ENCODE results near the gene ZNF732.
"Not testable (repeated sequence)": the region's sequence is repeated elsewhere in the genome, so short reads cannot be mapped to it uniquely, and the experiment has no call there.

Gene ZNF732

DNA sequence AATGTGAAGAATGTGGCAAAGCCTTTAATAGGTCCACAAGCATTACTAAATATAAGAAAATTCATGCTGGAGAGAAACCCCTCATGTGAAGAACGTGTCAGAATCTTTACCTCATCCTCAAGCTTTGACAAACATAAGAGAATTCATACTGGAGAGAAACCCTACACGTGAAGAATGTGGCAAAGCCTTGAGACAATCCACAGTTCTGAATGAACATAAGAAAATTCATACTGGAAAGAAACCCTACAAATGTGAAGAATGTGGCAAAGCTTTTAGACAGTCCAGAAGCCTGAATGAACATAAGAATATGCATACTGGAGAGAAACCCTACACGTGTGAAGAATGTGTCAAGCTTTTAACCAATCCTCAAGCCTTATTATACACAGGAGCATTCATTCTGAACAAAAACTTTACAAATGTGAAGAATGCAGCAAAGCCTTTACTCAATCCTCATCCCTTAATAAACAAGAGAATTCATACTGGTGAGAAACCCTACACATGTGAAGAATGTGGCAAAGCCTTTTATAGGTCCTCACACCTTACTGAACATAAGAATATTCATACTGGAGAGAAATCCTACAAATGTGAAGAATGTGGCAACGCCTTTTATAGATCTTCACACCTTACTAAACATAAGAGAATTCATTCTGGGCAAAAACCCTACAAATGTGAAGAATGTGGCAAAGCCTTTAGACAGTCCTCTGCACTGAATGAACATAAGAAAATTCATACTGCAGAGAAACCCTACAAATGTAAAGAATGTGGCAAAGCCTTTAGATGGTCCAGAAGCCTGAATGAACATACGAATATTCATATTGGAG is 51.1 kb downstream of the ZNF732 start:
- DNase-seq (ENCODE audit: low read depth in 2 of 2), result no peak

DNA sequence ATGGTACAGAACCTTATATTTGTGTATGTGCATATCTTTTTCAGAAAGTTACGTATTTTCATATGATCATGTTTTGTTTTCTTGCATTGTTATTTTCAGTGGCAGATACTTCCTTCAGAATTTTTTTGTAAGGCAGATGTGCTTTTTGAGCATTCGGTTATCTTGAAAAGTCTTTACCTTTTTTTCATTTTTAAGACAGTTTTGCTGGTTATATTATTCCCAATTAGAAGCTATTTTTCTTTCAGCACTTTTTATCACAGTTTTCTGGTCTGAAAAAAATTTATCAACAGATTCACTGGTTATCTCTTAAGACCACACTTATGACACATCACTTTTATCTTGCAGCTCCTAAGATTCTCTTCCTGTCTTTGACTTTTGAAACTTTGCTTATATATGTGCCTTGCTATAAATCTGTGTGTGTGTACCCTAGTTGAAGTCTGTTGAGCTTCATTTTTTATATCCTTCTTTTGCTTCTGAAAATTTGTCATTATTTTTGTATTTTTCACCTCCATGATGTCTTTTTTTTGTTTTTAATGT is 53.1 kb downstream of the ZNF732 start:
- DNase-seq (ENCODE audit: low read depth in 2 of 2), result no peak

- peak; percentile 6 to 29 for DNase-seq (ENCODE audit: low read depth in 2 of 2)
These were observed 60.8 kb downstream of the ZNF732 start for GRCh38 chr4:244471-244870.

DNA sequence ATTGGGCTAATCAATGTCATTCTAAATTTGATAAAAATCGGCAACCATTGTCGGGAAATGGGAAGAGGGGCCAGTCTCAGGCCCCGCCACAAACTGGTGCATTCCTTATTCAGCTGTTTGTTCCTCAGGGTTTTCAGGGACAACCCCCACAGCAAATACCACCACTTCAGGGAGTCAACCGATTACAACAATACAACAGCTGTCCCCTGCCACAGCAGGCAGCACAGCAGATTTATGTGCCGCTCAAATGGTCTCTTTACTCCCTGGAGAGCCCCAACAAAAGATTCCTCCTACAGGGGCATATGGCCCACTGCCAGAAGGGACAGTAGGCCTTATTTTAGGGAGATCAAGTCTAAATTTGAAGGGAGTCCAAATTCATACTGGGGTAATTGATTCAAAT is 61.8 kb downstream of the ZNF732 start:
- no peak for DNase-seq (ENCODE audit: low read depth in 2 of 2)

GRCh38 chr4:242121-242848 is 63.0 kb downstream of the ZNF732 start:
- peak; percentile 17 to 33 for DNase-seq (ENCODE audit: low read depth in 2 of 2)

DNA sequence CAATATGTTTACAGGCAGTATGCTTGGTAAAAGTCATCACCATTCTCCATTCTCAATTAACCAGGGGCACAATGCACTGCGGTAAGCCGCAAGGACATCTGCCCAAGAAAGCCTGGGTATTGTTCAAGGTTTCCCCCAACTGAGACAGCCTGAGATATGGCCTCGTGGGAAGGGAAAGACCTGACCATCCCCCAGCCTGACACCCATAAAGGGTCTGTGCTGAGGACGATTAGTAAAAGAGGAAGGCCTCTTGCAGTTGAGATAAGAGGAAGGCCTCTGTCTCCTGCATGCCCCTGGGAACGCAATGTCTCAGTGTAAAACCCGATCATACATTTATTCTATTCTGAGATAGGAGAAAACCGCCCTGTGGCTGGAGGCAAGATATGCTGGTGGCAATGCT is 63.9 kb downstream of the ZNF732 start:
- DNase-seq (ENCODE audit: low read depth in 2 of 2), result not testable (repeated sequence)

GRCh38 chr4:236028-236427 is 69.2 kb downstream of the ZNF732 start:
- DNase-seq (ENCODE audit: low read depth in 2 of 2), result no peak

DNA sequence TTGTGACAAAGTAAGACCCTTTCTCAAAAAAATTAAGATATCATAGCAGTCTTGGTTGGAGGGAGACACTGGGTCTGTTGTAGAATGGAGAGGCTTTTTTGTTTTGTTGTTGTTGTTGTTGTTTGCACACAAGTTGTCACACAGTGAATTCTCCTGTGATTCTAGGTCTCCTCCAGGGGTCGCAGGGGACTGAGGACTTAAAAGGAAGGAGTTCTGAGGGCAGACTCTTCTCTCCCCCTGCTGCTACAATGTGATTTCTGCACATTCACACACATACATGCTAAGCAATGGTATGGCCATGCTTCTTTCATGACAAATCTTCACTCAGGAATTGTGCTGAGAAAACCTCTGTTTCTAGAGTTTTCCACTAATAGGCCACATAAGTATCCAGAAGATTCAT is 71.1 kb downstream of the ZNF732 start:
- no peak for DNase-seq (ENCODE audit: low read depth in 2 of 2)

DNA sequence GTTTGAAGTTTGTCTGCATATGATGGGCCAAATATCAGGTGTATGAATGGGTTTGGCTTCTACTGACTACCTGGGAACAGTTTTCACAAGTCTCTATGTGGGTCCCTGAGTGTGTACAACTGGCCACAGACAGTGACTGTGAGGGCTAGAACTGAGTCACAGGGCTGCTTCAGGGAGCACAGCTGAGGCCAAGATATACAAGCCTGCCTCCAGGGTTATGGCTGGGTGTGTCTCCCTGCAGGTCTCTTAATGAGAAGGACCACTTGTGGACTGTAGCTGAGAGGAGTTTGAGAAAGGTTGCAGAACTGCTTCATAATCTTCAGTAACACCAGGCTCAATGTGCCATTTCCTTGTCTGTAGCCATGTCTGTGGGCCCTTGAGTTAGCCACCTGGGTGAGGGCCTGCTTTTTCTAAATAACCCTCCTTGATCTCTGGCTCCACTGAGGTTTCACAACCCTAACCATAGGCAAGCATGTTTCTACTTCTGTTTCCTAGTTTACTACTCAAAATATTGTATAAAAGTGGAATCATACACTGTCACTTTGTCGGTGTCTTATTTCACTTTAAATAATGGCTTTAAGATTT is 81.3 kb downstream of the ZNF732 start:
- DNase-seq (ENCODE audit: low read depth in 2 of 2), result no peak
